Measurements from ENCODE around the gene PAN2.
A peak's percentile ranks its signal among the peaks of the same experiment; 100 is the strongest.
"Not testable (repeated sequence)": the region's sequence is repeated elsewhere in the genome, so short reads cannot be mapped to it uniquely, and the experiment has no call there.

The PAN2 gene

GRCh38 chr12:56304276-56304675 lies 29.5 kb downstream of the PAN2 start:
- DNase-seq = no peak

GRCh38 chr12:56300644-56301464 lies 32.9 kb downstream of the PAN2 start:
- no peak for DNase-seq

GRCh38 chr12:56299853-56300643 lies 33.8 kb downstream of the PAN2 start, which contains the start of gene CS:
Gene CS, minus strand, starts transcription at chr12:56300330. Its CDS starts 129 bp downstream, at chr12:56300201.
- DNase-seq = peak; percentile 100

DNA sequence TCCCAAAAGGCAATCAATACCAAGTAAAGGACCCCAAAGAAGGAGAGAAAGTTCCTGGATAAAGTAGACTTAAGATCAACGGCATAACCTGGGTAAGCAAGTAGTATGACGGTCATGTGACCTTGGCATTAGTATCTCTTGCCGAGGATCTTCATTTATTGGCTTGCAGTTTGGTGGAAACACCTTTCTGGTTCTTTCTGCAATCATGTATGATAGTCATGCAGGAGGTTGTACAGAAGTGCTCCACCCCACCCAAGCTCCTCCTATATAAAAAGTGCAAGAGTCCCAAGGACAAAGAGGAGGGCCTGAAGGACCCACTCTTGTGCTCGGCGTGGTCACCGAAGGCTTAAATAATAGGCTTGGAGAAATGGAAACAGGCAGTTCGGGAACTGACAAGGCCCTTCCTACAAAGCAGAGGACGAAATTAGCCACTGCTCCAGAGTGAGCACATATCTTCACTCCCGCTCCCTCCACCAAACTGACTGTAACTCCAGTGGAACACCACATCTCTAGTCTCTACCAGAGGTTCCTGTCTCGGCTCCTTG lies 34.4 kb downstream of the PAN2 start:
- DNase-seq = no peak

DNA sequence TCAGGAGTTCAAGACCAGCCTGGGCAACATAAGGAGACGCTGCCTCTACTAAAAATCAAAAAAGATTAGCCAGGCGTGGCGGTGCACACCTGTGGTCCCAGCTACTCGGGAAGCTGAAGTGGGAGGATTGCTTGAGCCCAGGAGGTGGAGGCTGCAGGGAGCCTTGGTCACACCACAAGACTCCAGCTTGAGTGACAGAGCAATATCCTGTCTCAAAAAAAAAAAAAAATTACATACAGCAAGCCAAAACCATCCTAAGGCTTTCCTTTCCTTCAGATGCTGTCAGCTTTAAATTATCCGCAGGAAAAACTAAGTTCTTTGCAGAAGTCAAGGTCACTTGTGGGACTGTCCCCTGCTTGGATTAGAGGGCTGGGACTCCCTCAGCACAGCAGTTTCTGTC lies 35.0 kb downstream of the PAN2 start:
- DNase-seq = no peak

- no peak for DNase-seq
These were observed 36.4 kb downstream of the PAN2 start for GRCh38 chr12:56297400-56297799.

- DNase-seq = peak; percentile 45
These were observed 37.5 kb downstream of the PAN2 start for GRCh38 chr12:56296295-56296694.

- DNase-seq = no peak
These were observed 40.0 kb downstream of the PAN2 start for GRCh38 chr12:56293795-56294194.

- no peak for DNase-seq
These were observed 45.0 kb downstream of the PAN2 start for GRCh38 chr12:56288705-56289387.

DNA sequence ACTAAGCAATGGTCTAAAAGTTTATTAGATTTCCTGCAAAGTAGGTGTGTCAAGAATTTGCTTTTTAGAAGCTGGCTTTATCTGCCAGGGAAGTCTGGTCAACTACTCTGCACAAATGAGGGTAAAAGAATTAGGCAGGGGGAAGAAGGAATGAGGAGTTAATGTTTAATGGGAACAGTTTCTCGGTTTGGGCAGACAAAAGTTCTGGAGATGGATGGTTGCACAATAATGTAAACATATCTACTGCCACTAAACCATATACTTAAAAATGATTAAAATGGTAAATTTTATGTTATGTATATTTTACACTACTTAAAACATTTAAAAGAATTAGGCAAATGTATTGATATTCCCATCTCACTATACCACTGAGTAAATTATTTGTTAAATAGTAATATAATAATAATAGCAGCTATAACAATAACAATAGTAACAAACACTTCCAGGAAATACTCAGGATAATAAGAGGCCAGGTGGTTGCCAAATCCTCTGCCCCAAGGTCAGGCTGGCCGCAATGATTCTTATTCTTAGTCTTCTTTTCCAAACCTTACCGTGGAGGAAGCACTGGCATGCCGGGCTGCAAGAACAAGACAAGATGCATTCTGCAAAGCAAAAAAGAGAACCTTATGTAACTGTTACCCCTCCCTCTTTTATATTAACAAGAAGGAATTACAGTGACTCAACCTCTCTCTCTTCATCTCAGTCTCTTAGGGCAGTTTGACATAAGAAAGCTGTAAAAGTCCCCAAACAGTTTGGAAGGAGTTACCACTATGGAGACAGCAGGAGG lies 47.6 kb downstream of the PAN2 start:
- no peak for DNase-seq

GRCh38 chr12:56284263-56284662 lies 49.5 kb downstream of the PAN2 start:
- DNase-seq = not testable (repeated sequence)

- DNase-seq = no peak
These were observed 51.2 kb downstream of the PAN2 start for GRCh38 chr12:56282579-56282978.

GRCh38 chr12:56282030-56282429 lies 51.8 kb downstream of the PAN2 start:
- DNase-seq = no peak

DNA sequence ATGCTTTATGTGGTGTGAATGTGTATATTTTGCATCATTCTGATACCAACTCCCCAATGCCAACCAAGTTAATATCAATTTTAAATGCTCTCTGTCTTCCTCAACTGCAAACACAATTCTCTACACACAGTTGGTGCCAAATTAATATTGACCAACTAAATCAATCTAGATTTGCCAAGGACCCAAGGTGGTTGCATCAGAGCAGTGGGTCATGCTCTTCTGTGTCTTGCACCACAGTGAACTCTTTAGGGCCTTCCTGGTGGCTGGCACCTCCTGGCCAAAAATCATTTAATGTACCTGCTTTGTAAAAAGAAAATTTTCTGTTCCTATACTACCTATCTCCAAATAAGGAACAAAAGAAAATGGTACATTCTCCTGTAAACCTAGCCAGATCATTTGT lies 53.0 kb downstream of the PAN2 start:
- no peak for DNase-seq

DNA sequence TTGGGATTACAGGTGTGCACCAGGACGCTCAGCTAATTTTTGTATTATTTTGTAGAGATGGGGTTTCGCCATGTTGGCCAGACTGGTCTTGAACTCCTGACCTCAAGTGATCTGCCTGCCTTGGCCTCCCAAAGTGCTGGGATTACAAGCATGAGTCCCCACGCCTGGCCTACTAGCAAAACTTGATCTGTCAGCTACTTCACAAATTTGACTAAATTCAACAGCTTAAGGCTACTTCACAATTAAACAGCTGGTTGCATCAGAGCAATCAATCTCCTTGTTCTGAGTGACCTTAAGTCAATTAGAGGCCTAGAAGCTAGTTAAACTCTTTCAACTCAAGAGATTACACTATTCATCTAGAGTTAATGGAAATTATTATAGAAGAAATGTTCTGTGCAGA lies 54.9 kb downstream of the PAN2 start:
- DNase-seq = no peak

GRCh38 chr12:56274299-56274698 lies 59.5 kb downstream of the PAN2 start:
- DNase-seq = no peak

DNA sequence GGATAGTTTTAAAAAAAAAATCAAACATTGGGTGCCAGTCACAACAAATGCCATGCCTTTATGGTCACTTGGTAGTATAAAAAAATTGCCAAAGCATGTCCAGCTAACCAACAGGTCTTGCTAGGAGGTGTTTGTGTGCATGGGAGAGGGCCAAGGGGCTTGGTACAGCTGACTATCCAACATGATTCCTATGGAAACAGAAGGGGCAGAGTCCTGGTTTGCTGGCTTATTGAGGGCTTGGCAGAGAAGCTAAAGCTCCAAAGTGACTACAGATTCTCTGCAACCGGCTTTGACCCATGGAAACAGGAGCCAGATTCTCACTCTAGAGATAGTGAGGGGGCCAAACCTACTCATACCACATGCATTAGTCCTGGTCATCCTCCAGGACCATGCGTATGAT lies 61.3 kb downstream of the PAN2 start:
- not testable (repeated sequence) for DNase-seq

DNA sequence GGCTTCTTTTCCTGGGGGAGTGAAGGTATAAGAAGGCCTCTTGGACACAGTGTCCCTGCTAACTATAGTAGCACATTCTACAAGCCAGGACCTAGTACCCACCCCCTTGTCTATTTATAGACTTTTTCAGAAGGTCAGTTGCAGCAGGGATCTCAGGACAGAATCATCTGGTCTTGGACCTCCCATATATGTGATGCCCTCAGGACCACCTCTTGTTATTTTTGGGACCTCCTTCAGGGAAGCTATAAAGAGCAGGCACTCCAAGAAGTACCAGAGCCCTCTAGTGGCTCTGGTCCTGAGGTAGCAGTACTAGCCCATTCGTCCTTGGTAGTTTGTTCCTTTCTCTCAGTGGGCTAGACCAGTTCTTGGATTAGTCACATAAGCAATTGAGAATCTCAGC lies 62.8 kb downstream of the PAN2 start:
- peak; percentile 9 for DNase-seq

DNA sequence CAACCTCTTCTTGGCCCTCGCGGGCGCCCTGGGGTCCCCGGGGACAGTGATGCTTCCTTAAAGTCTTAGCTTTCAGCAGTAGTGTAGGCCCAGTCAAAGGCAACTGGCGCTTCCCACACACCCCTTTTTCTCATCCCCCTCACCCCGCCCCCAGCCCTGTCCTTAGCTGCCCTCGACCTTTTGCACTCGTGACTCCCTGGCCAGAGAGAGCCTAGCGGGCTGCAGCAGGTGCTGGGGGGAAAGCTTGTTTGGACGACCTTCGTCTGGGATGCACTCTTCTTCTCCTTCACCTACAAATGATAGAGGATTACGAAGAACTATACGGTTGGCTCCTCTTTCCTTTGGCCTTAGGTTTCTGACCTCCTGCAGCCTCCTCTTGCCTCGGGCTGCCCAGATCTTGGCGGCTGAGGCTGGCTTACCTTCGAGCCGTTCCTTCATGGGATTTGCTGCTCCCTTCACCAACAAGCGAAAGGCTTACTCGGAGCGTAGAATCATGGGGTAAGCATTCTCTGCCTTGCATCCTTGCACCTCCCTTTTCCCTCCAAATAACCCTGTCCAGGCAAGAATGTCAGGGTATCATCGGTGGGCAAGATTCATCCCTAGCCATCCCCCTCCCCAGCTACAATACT lies 66.2 kb downstream of the PAN2 start:
- peak; percentile 5 for DNase-seq

DNA sequence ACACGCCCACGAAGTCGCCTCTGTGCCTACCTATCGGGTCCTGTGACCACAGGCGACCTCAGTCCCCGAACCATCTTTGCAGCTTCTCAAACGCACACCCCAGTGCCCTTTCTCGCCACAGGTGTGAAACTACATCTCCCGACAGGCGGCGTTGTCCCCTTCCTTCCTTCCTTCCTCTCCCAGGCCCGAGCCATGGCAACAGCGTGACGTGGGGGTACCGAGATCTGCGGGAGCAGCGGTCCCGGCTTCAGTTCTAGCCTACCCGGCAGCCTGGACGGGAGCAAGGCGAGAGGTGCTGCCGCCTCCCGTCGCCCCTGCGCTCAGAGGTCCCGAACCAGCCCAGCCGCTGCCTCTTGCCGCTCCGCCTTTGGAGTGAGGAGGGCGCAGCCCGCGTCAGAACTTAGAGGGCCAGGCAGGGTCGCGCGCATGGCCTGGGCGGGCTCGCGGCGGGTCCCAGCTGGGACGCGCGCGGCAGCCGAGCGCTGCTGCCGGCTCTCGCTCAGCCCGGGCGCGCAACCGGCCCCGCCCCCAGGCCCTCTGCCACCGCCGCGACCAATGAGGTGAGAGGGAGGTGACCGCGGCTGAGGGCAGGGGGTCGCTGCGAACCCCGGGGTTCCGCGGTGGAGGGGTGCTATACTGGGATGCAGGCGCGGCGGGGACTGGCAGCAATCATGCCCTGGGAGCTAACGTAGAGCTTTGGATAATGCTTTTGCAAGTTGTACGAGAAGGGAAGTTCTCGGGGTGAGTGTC lies 66.9 kb downstream of the PAN2 start, which contains the start of gene COQ10A:
COQ10A (plus strand) TSS at position 250 of the 750 bp plus-strand sequence; CDS start at position 427, 177 bp downstream.
- DNase-seq = peak; percentile 74

Measured in suppressor macrophage treated with lipopolysaccharide for 4 hours (primary cell).